Activated naive CD4-positive, alpha-beta T cell treated with anti-CD3 and anti-CD28 coated beads for 36 hours (primary cell): ENCODE measurements around the gene FAM184B. TPM values are rescaled to one million over a fixed set of nuclear protein-coding genes. Genes with fewer than 3 reads are reported as not detected.

Source experiments
- CTCF ChIA-PET: fragments of 350-600 bp; sonication (Branson Sonifier 250); formaldehyde crosslinking; loops from one replicate; lab custom pipeline; 2021; ENCODE audit warnings: antibody characterized with exemption; lab: Charles Lee
- DNase-seq: peaks from one replicate; pipeline ENCODE4 v3.0.0-alpha.2; 2020
- H3K27ac Mint-ChIP-seq: one replicate; pipeline ENCODE4 v1.8.0; 2021; ENCODE audit warnings: mild to moderate bottlenecking, mixed read lengths
- H3K27me3 Mint-ChIP-seq: one replicate; pipeline ENCODE4 v1.8.0; 2021; ENCODE audit warnings: low read depth, mixed read lengths
- H3K36me3 Mint-ChIP-seq: one replicate; pipeline ENCODE4 v1.8.0; 2021; ENCODE audit warnings: low read depth, mixed read lengths
- H3K4me1 Mint-ChIP-seq: one replicate; pipeline ENCODE4 v1.8.0; 2021; ENCODE audit warnings: low read depth, mixed read lengths
- H3K4me3 Mint-ChIP-seq: one replicate; pipeline ENCODE4 v1.8.0; 2021; ENCODE audit warnings: mild to moderate bottlenecking, moderate library complexity, mixed read lengths
- H3K9me3 Mint-ChIP-seq: one replicate; pipeline ENCODE4 v1.8.0; 2021; ENCODE audit warnings: mixed read lengths
- intact Hi-C: fragments of 100-400 bp; cut with micrococcal nuclease; formaldehyde crosslinking; loops from one replicate; pipeline ENCODE4 v1.15.1; 2023
- total RNA-seq, 2 experiments: library from RNA; stranded (reverse); gene quantifications; one replicate each; pipeline ENCODE4 v1.2.3, GENCODE V29; 2021

Gene FAM184B
- total RNA-seq, 2 experiments from 2014 or later, result not detected

- DNase-seq, result peak; percentile 82
- intact Hi-C loops, result loop anchor here (1.0 to 5.0 kb wide), 4 partner anchors 59 to 955 kb away; no protein-coding TSS in a partner anchor
- H3K36me3 Mint-ChIP-seq, result peaks cover 12% of the 10 kb centered on the region
- CTCF ChIA-PET, result interaction anchor here (0.6 to 6.1 kb wide), 16 partner anchors 9 to 162 kb away, joined by 3 to 53 read pairs (median 4); partner anchors contain the start of gene MED28
- H3K4me1 Mint-ChIP-seq, result no peaks in the 10 kb centered on the region
- H3K27me3 Mint-ChIP-seq, result no peaks in the 10 kb centered on the region
- H3K9me3 Mint-ChIP-seq, result no peaks in the 10 kb centered on the region
- H3K4me3 Mint-ChIP-seq, result no peak overlapping the region
- no peak overlapping the region for H3K27ac Mint-ChIP-seq
Observed at GRCh38 chr4:17636696-17637622, 144.5 kb downstream of the FAM184B start.

- intact Hi-C loops, result loop anchor here (1.0 to 5.0 kb wide), 4 partner anchors 58 to 956 kb away; no protein-coding TSS in a partner anchor
- no peaks in the 10 kb centered on the region for H3K4me1 Mint-ChIP-seq
- DNase-seq, result no peak
- H3K27me3 Mint-ChIP-seq, result no peaks in the 10 kb centered on the region
- CTCF ChIA-PET, result interaction anchor here (0.7 to 6.1 kb wide), 15 partner anchors 9 to 174 kb away, joined by 3 to 53 read pairs (median 4); partner anchors contain the start of genes DCAF16 and MED28
- H3K4me3 Mint-ChIP-seq, result no peak overlapping the region
- no peak overlapping the region for H3K27ac Mint-ChIP-seq
- no peaks in the 10 kb centered on the region for H3K9me3 Mint-ChIP-seq
- H3K36me3 Mint-ChIP-seq, result peaks cover 14% of the 10 kb centered on the region
Observed at GRCh38 chr4:17636341-17636695, 145.1 kb downstream of the FAM184B start.

GRCh38 chr4:17635056-17635455, 146.4 kb downstream of the FAM184B start:
- Mint-ChIP-seq H3K36me3 (peaks cover 16% of the 10 kb centered on the region), H3K27ac (peak overlapping the region; percentile 50), H3K4me1 (no peaks in the 10 kb centered on the region), H3K27me3 (no peaks in the 10 kb centered on the region), H3K4me3 (no peak overlapping the region), H3K9me3 (no peaks in the 10 kb centered on the region)
- intact Hi-C loops, result loop anchor here (5.0 kb wide), 1 partner anchor 957 kb away; no protein-coding TSS in a partner anchor
- CTCF ChIA-PET, result interaction anchor here (3.0 to 6.1 kb wide), 2 partner anchors 21 to 87 kb away, joined by 19 to 53 read pairs; partner anchors contain the start of gene MED28
- DNase-seq, result no peak

GRCh38 chr4:17633600-17633999, 147.8 kb downstream of the FAM184B start:
- peaks cover 19% of the 10 kb centered on the region for H3K36me3 Mint-ChIP-seq
- DNase-seq, result no peak
- peaks cover 3% of the 10 kb centered on the region for H3K4me1 Mint-ChIP-seq
- CTCF ChIA-PET, result interaction anchor here (0.7 to 6.1 kb wide), 3 partner anchors 81 to 85 kb away, joined by 3 to 53 read pairs (median 8); no protein-coding TSS in a partner anchor
- H3K27ac Mint-ChIP-seq, result no peak overlapping the region
- no peak overlapping the region for H3K4me3 Mint-ChIP-seq
- H3K9me3 Mint-ChIP-seq, result no peaks in the 10 kb centered on the region
- no peaks in the 10 kb centered on the region for H3K27me3 Mint-ChIP-seq
- intact Hi-C loops, result no loop called here

GRCh38 chr4:17630228-17630627, 151.2 kb downstream of the FAM184B start:
- intact Hi-C loops, result no loop called here
- Mint-ChIP-seq H3K36me3 (peaks cover 38% of the 10 kb centered on the region), H3K4me1 (peaks cover 6% of the 10 kb centered on the region), H3K27me3 (no peaks in the 10 kb centered on the region), H3K4me3 (no peak overlapping the region), H3K9me3 (no peaks in the 10 kb centered on the region), H3K27ac (no peak overlapping the region)
- no peak for DNase-seq
- CTCF ChIA-PET, result interaction anchor here (1.1 kb wide), 1 partner anchor 81 kb away, joined by 5 read pairs; no protein-coding TSS in a partner anchor

DNA sequence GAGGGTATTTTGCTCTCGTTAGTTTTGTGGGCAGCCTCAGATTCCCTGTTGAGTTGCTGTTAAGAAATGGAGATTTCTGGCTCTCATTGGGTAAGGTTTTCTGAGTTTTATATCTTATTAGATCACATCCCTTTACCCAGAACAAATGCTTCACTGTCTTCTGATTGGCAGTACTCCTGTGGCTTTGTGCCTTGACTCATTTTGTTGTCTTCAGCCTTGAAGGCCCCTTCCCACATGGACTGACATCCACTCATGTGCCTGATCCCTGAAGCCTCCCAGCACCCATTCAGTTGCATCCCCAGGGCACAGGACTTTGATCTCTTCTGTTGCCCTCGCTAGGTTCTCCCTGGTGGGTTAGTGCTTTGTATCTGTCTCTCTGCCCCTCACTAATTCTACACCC, 156.6 kb downstream of the FAM184B start:
- DNase-seq, result no peak
- peaks cover 10% of the 10 kb centered on the region for H3K4me1 Mint-ChIP-seq
- no peaks in the 10 kb centered on the region for H3K9me3 Mint-ChIP-seq
- H3K4me3 Mint-ChIP-seq, result no peak overlapping the region
- no peak overlapping the region for H3K27ac Mint-ChIP-seq
- H3K27me3 Mint-ChIP-seq, result no peaks in the 10 kb centered on the region
- CTCF ChIA-PET, result no interaction called here
- H3K36me3 Mint-ChIP-seq, result peaks cover 50% of the 10 kb centered on the region
- intact Hi-C loops, result no loop called here

- CTCF ChIA-PET, result interaction anchor here (0.7 kb wide), 1 partner anchor 13 kb away, joined by 3 read pairs; no protein-coding TSS in a partner anchor
- H3K9me3 Mint-ChIP-seq, result no peaks in the 10 kb centered on the region
- intact Hi-C loops, result no loop called here
- no peaks in the 10 kb centered on the region for H3K27me3 Mint-ChIP-seq
- peak overlapping the region; percentile 24 for H3K27ac Mint-ChIP-seq
- H3K36me3 Mint-ChIP-seq, result peaks cover 56% of the 10 kb centered on the region
- DNase-seq, result no peak
- H3K4me1 Mint-ChIP-seq, result peaks cover 17% of the 10 kb centered on the region
- H3K4me3 Mint-ChIP-seq, result no peak overlapping the region
Observed at GRCh38 chr4:17623451-17624001, 157.9 kb downstream of the FAM184B start.

DNA sequence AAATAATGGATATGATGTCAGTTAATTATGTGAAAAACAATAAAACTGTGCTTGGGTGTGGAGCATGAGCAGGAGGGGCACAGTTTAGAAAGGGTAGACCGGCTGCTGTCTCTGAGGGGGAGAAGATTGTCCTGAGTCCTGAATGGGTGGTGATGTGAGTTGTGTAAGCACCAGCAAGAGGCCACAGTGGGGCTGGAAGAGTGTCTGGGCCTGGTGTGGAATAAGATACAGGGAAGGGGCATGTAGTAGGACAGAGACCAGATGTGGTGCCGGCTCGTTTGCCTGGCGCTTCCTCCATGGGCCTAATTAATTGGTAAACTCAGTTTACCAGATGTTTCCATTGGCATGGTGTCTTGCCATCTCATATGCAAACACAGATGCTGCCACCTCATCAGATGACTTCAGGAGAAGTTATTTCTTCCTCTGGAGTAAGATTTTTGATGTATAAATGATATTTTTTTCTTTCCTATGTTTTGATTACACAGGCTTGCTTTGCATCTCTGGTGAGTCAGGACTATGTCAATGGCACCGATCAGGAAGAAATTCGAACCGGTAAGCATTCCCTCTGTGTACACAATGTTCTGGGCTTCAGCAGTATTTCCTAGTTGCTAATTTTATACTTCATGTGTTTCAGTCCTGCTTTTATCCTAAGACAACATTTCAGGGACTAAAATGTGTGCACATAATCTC, 161.9 kb downstream of the FAM184B start:
- Mint-ChIP-seq H3K4me3 (no peak overlapping the region), H3K9me3 (no peaks in the 10 kb centered on the region), H3K27me3 (no peaks in the 10 kb centered on the region), H3K27ac (peak overlapping the region; percentile 28), H3K4me1 (peaks cover 44% of the 10 kb centered on the region), H3K36me3 (peaks cover 36% of the 10 kb centered on the region)
- DNase-seq, result no peak
- intact Hi-C loops, result loop anchor here (10.0 kb wide), 1 partner anchor 1395 kb away; the partner anchor contains the start of gene TAPT1
- CTCF ChIA-PET, result interaction anchor here (0.7 to 0.8 kb wide), 2 partner anchors 170 to 189 kb away, joined by 3 read pairs; no protein-coding TSS in a partner anchor

DNA sequence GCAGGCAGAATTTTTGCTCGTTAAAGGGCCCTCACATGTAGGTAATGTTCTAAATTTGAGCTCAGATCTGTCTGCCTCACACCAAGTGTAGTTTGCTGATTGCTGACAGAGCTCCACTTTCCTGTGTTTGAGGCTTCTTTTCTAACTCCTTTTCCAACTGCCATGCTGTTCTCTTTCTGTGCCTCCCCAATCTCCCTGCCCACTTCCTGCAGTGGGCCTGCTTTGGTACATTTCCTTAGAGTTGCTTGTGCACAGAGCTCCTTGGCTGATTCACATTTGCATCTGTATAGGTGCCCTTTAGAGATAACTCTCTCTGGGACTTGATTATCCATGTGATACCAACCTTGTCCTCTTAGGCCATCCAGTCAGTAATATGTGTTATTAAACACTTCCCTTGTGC, 162.5 kb downstream of the FAM184B start:
- intact Hi-C loops, result loop anchor here (10.0 kb wide), 1 partner anchor 1394 kb away; the partner anchor contains the start of gene TAPT1
- peak overlapping the region; percentile 55 for H3K27ac Mint-ChIP-seq
- CTCF ChIA-PET, result no interaction called here
- H3K36me3 Mint-ChIP-seq, result peaks cover 33% of the 10 kb centered on the region
- H3K9me3 Mint-ChIP-seq, result no peaks in the 10 kb centered on the region
- DNase-seq, result no peak
- H3K4me3 Mint-ChIP-seq, result no peak overlapping the region
- H3K4me1 Mint-ChIP-seq, result peaks cover 46% of the 10 kb centered on the region
- no peaks in the 10 kb centered on the region for H3K27me3 Mint-ChIP-seq

DNA sequence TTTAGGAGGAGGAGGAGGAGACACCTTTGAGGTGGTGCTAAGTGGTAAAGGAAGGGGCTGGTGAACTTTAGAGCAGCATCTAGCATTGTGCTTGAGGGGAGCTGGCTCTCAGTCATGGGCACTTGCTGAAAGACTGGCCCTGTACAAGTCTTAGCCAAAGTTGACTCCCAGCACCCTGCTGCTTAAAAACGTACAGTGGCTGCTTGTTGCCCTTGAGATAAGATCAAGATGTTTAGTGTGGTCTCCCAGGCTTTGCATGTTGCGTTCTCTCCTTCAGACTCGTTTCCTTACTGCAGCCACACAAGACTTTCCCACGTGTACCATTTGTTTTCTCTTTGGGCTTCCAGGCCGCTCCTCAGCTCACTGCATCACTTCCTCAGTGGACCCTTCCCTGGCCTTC, 165.1 kb downstream of the FAM184B start:
- no peak for DNase-seq
- Mint-ChIP-seq H3K36me3 (peaks cover 18% of the 10 kb centered on the region), H3K27me3 (no peaks in the 10 kb centered on the region), H3K4me3 (peak overlapping the region; percentile 65), H3K27ac (peak overlapping the region; percentile 66), H3K9me3 (no peaks in the 10 kb centered on the region), H3K4me1 (peaks cover 49% of the 10 kb centered on the region)
- CTCF ChIA-PET, result interaction anchor here (0.7 kb wide), 1 partner anchor 222 kb away, joined by 3 read pairs; no protein-coding TSS in a partner anchor
- intact Hi-C loops, result loop anchor here (10.0 kb wide), 1 partner anchor 1391 kb away; the partner anchor contains the start of gene TAPT1

DNA sequence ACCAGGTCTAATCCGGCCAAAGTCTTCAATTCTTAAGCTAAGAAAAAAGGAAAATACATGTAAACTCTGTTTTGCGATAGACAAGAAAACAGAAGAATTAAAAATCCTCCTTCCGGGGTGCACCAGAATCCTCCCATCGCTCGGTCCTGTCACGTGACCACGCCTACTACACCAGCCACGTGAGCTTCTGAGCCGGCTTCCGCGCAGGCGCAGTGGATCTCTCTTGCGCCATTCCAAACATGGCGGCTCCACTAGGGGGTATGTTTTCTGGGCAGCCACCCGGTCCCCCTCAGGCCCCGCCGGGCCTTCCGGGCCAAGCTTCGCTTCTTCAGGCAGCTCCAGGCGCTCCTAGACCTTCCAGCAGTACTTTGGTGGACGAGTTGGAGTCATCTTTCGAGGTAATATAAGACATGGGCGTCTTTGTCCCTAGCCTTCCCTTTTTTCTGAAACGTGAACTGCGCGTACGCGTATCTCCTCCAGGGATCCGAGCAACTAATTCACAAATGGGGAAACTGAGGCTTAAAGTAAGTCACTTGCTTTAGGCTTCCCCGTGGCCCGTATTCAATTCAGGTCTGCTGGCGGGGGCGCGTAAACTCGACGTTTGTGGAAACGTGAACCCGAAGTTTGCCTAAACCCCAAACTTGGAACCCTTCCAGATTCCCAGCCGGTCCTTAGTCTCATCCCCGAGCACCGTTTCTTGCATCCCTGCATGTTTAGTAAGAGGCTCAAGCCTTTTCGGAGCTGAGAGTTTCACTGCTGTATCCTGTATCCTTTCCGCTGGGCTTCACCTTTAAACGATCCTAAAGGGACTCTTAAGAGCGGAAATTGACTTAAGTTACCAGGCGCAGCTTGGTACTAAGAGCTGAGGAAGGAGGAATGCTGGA, 166.8 kb downstream of the FAM184B start, which contains the start of gene MED28:
Gene MED28 (plus strand): TSS at position 226 of the 884 bp plus-strand sequence. CDS start 14 bp downstream, at position 240.
- Mint-ChIP-seq H3K27ac (peak within 1 kb of the TSS; percentile 85), H3K27me3 (no peaks in the 10 kb centered on the region), H3K36me3 (peaks cover 15% of the 10 kb centered on the region), H3K4me3 (peak within 1 kb of the TSS; percentile 98), H3K4me1 (peaks cover 49% of the 10 kb centered on the region), H3K9me3 (no peaks in the 10 kb centered on the region)
- DNase-seq, result peak; percentile 98
- CTCF ChIA-PET, result interaction anchor here (1.5 to 3.7 kb wide), 3 partner anchors 22 to 66 kb away, joined by 3 to 19 read pairs (median 5); no protein-coding TSS in a partner anchor
- intact Hi-C loops, result loop anchor here (1.0 to 10.0 kb wide), 7 partner anchors 37 to 1390 kb away; partner anchors contain the start of genes DCAF16, LAP3, NCAPG and QDPR
